Stimulated activated CD8-positive, alpha-beta memory T cell treated with anti-CD3 and anti-CD28 coated beads, Interleukin-7, amount 100 ng/mL, for 24 hours (primary cell): ENCODE measurements around the gene BAIAP3.

Experiments
- DNase-seq: peaks from one replicate; pipeline ENCODE4 v3.0.0-alpha.2; 2020; ENCODE audit warnings: low read depth

The BAIAP3 gene

DNA sequence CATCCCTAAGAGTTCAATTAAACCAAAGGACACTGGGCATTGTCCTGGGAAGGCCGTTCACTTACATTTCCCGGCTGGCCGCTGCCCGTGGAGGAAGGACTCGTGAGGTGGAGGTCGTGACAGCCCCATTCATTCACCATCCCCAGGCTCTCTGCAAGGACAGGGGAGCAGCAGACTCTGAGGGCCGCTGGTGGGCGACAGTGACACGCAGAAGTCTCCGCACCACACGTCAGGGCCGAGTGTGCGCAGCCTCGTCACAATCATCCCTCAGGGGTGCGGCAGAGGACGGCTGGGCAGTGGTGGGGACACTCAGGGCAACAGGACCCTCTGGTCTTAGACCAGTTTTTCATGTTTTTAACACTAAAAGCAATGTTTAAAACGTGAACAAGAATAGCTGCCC, 59.4 kb downstream of the BAIAP3 start:
- DNase-seq = no peak

DNA sequence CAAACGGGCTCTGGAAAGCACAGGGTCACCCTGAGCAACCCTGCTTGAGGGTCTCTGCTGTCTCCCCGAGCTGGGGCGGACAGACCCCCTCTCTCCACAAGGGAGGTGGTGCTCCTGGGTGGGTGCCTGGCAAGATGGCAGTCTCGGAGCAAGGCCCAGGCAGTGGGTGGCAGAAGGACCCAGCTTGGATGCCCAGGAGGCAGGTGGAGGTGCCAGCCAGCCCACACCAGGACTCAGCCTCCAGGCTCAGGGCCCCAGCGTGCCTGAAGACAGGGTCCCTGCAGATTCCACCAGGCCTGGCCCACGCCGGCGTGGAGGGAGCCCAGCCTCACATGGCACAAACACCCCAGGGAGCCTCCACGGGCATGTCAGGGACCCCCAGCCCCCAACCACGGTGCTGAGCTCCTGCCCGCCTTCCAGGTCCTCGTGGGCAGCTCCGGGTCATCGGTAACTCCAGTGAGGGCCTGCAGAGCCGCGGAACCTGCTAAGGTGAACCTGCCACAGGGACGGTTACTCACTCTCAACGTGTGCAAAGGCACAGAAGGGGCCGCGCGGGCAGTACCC, 60.2 kb downstream of the BAIAP3 start:
- no peak for DNase-seq

DNA sequence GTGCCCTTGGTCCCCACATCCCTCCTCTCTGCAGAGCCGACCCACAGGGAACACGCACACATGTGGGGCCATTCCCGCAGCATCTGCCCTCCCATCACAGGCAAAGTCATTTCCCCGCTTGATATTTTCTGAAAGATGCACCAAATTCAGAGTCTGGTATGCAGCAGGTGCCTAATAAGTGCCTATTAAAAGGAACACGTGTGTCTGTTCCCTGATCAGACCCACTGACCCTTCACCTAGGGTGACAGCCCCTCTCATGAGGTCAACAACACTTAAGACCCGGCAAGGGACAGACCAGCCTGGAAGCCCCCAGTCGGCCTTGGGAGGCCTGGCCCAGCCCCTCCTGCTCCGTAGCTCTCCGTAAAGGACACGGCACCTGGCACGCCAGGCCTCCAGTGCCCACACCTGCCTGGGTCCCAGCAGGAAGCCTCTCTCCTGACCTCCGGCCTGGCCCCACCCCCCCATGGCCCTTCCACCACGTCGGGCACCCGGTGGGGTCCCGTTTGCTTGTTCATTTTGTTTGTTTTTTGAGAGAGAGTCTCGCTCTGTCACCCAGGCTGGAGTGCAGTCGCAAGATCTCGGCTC, 61.0 kb downstream of the BAIAP3 start:
- DNase-seq = no peak

DNA sequence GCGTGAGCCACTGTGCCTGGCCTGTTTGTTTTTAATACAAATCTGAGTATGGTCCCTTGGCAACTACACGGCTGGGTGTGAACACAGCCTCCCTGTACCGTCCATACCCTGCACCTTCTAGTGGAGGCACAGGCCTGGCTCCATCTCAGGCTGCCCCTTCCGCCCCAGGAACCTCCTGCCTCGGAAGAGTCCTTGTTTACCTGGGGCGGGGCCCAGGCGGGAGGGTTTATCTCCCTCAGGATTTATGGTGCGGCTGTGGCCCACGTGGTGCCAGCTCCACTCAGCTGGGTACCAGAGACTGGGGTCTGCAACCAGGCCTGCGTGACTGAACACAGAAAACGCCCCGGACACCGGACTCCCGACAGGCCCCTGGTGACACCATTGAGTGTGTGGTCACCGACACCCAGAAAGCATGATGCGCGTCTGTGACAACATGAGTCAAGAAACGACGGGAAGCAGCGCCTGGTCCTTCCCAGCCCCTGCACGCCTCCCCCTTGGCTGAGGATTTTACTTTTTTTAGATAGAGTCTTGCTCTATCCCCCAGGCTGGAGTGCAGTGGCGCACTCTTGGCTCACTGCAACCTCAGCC, 62.1 kb downstream of the BAIAP3 start:
- DNase-seq = no peak

DNA sequence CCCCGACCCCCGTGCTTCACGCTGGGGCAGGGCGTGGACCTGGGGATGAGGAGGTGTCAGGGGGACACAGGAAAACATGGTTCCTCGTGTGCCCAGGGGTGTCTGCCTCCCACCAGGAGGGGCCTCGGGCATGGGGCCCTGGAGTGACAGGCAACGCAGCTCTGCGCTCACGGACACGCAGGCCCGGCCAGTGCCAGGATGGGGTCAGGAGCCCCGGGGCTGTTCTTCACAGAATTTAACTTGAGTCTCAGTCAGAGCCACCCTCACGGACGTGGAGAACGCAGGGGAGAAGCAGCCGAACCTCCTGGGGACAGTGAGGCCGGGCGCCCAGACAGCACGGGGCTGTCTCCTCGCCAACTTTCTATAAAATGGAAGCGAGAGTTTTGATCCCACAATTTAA, 64.3 kb downstream of the BAIAP3 start:
- DNase-seq = no peak

DNA sequence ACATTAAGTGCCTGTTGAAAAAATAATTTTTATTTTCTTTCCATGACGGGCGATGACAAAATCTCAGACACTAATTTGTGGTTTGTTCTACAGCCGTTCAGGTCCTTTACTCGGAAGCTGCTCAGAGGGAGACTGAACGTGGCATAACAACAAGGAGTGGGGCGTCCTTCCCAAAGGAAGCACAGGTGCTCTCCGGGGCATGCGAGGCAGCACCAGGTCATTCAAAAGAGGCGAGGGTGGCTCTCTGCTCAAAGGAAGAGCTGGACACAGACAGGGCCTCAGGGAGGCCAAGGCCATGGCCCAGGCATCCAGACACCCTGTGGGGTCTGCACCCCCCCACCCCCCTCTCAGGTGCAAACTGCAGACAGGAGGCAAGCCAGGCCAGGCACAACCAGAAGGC, 64.9 kb downstream of the BAIAP3 start:
- no peak for DNase-seq
